Measurements from ENCODE around the gene CCNJ.

CCNJ gene

GRCh38 chr10:96082748-96083147, 39.4 kb downstream of the CCNJ start:
- DNase-seq: no peak
- no peak for TF ChIP-seq POLR2A (IDR thresholded peaks at IDR 0.05; ENCODE audit: low read length)
- no peak for TF ChIP-seq GATA1 (IDR thresholded peaks at IDR 0.05; ENCODE audit: low read depth, low read length)

GRCh38 chr10:96089116-96089515, 45.7 kb downstream of the CCNJ start:
- no peak for DNase-seq
- no peak for TF ChIP-seq POLR2A (IDR thresholded peaks at IDR 0.05; ENCODE audit: low read length)
- no peak for TF ChIP-seq GATA1 (IDR thresholded peaks at IDR 0.05; ENCODE audit: low read depth, low read length)

GRCh38 chr10:96089670-96090462, 46.5 kb downstream of the CCNJ start:
- TF ChIP-seq POLR2A (IDR thresholded peaks at IDR 0.05; ENCODE audit: low read length) (peak; percentile 93), GATA1 (IDR thresholded peaks at IDR 0.05; ENCODE audit: low read depth, low read length) (no peak)
- peak; percentile 97 to 98 for DNase-seq

- TF ChIP-seq POLR2A (IDR thresholded peaks at IDR 0.05; ENCODE audit: low read length): no peak
- TF ChIP-seq GATA1 (IDR thresholded peaks at IDR 0.05; ENCODE audit: low read depth, low read length): no peak
- no peak for DNase-seq
Observed at GRCh38 chr10:96090463-96090800, 47.0 kb downstream of the CCNJ start.

- DNase-seq: no peak
Observed at GRCh38 chr10:96092999-96093767, 49.8 kb downstream of the CCNJ start.

GRCh38 chr10:96093948-96094347, 50.6 kb downstream of the CCNJ start:
- DNase-seq: no peak
- TF ChIP-seq GATA1 (IDR thresholded peaks at IDR 0.05; ENCODE audit: low read depth, low read length) (no peak), POLR2A (IDR thresholded peaks at IDR 0.05; ENCODE audit: low read length) (no peak)

More at GRCh38 chr10:96092999-96093767, 49.8 kb downstream of the CCNJ start:
- TF ChIP-seq GATA1 (IDR thresholded peaks at IDR 0.05; ENCODE audit: low read depth, low read length) (no peak), POLR2A (IDR thresholded peaks at IDR 0.05; ENCODE audit: low read length) (no peak)

- no peak for TF ChIP-seq GATA1 (IDR thresholded peaks at IDR 0.05; ENCODE audit: low read depth, low read length)
- no peak for TF ChIP-seq POLR2A (IDR thresholded peaks at IDR 0.05; ENCODE audit: low read length)
- DNase-seq: no peak
Observed at GRCh38 chr10:96096958-96097357, 53.6 kb downstream of the CCNJ start.

- DNase-seq: no peak
Observed at GRCh38 chr10:96097865-96098264, 54.5 kb downstream of the CCNJ start.

GRCh38 chr10:96107623-96108038, 64.2 kb downstream of the CCNJ start:
- DNase-seq: no peak
- no peak for TF ChIP-seq POLR2A (IDR thresholded peaks at IDR 0.05; ENCODE audit: low read length)

More at GRCh38 chr10:96097865-96098264, 54.5 kb downstream of the CCNJ start:
- no peak for TF ChIP-seq POLR2A (IDR thresholded peaks at IDR 0.05; ENCODE audit: low read length)
- TF ChIP-seq GATA1 (IDR thresholded peaks at IDR 0.05; ENCODE audit: low read depth, low read length): no peak
